ENCODE measurements around the gene PRDM15.

Gene PRDM15

DNA sequence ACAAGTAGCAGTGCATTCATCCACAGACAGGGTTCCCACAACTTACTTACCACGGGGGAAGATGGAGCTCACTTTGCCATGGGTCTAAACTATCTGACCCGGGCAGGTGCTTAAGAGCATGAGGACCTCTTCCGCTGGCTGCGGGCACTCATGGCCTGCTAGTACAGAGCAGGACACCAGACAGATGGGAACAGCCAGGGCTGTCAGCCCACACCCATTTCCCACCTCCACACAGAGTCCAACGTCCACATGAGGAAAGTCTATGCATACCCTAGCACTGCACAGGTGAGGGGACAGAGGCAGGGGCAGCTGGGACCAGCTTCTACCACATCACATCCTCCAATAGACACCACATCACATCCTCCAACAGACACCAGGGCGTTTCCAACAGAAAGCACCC lies 35.8 kb upstream of the PRDM15 start:
- H3K4me1 ChIP-seq = no peaks in the 10 kb centered on the region
- TF ChIP-seq, protein P1, sequence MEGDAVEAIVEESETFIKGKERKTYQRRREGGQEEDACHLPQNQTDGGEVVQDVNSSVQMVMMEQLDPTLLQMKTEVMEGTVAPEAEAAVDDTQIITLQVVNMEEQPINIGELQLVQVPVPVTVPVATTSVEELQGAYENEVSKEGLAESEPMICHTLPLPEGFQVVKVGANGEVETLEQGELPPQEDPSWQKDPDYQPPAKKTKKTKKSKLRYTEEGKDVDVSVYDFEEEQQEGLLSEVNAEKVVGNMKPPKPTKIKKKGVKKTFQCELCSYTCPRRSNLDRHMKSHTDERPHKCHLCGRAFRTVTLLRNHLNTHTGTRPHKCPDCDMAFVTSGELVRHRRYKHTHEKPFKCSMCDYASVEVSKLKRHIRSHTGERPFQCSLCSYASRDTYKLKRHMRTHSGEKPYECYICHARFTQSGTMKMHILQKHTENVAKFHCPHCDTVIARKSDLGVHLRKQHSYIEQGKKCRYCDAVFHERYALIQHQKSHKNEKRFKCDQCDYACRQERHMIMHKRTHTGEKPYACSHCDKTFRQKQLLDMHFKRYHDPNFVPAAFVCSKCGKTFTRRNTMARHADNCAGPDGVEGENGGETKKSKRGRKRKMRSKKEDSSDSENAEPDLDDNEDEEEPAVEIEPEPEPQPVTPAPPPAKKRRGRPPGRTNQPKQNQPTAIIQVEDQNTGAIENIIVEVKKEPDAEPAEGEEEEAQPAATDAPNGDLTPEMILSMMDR (IDR thresholded peaks at IDR 0.05) = no peak
- H3K36me3 ChIP-seq = peaks cover 65 to 97% (median 81%) of the 10 kb centered on the region in 3 donors
- no peak overlapping the region for H3K4me3 ChIP-seq
- H3K9me3 ChIP-seq = no peaks in the 10 kb centered on the region
- no peak overlapping the region for H3K27ac ChIP-seq
- H3K27me3 ChIP-seq = no peaks in the 10 kb centered on the region
- no peak for DNase-seq
- intact Hi-C loops (cut with DNase I; ENCODE audit: low total_unique reads) = no loop called here

GRCh38 chr21:41914358-41914757 lies 35.2 kb upstream of the PRDM15 start:
- Histone ChIP-seq H3K27ac (no peak overlapping the region), H3K4me3 (no peak overlapping the region), H3K9me3 (no peaks in the 10 kb centered on the region), H3K27me3 (no peaks in the 10 kb centered on the region), H3K4me1 (no peaks in the 10 kb centered on the region), H3K36me3 (peaks cover 66 to 97% (median 87%) of the 10 kb centered on the region in 3 donors)
- DNase-seq = no peak
- TF ChIP-seq, protein P1 (IDR thresholded peaks at IDR 0.05) = no peak
- intact Hi-C loops (cut with DNase I; ENCODE audit: low total_unique reads) = no loop called here

- Histone ChIP-seq H3K4me3 (no peak overlapping the region), H3K27ac (no peak overlapping the region), H3K27me3 (no peaks in the 10 kb centered on the region), H3K36me3 (peaks cover 70 to 96% (median 85%) of the 10 kb centered on the region in 3 donors), H3K9me3 (no peaks in the 10 kb centered on the region), H3K4me1 (no peaks in the 10 kb centered on the region)
- TF ChIP-seq, protein P1 (IDR thresholded peaks at IDR 0.05) = no peak
- DNase-seq = no peak
- intact Hi-C loops (cut with DNase I; ENCODE audit: low total_unique reads) = no loop called here
Measured at GRCh38 chr21:41913230-41913629, 34.1 kb upstream of the PRDM15 start.

- Histone ChIP-seq H3K4me3 (no peak overlapping the region), H3K27me3 (no peaks in the 10 kb centered on the region), H3K27ac (no peak overlapping the region), H3K36me3 (peaks cover 73 to 96% (median 80%) of the 10 kb centered on the region in 3 donors), H3K4me1 (no peaks in the 10 kb centered on the region), H3K9me3 (no peaks in the 10 kb centered on the region)
- no peak for DNase-seq
- TF ChIP-seq, protein P1 (IDR thresholded peaks at IDR 0.05) = no peak
- intact Hi-C loops (cut with DNase I; ENCODE audit: low total_unique reads) = no loop called here
Measured at GRCh38 chr21:41908829-41909228, 29.7 kb upstream of the PRDM15 start.

- intact Hi-C loops (cut with DNase I; ENCODE audit: low total_unique reads) = no loop called here
- TF ChIP-seq, protein P1 (IDR thresholded peaks at IDR 0.05) = no peak
Measured at GRCh38 chr21:41907496-41908258, 28.5 kb upstream of the PRDM15 start.

More at GRCh38 chr21:41907496-41908258, 28.5 kb upstream of the PRDM15 start:
- no peak for DNase-seq
- H3K4me1 ChIP-seq = no peaks in the 10 kb centered on the region
- H3K27me3 ChIP-seq = no peaks in the 10 kb centered on the region
- H3K4me3 ChIP-seq = no peak overlapping the region
- H3K36me3 ChIP-seq = peaks cover 71 to 96% (median 76%) of the 10 kb centered on the region in 3 donors
- no peak overlapping the region for H3K27ac ChIP-seq
- H3K9me3 ChIP-seq = no peaks in the 10 kb centered on the region

All from tibial artery (tissue), 4 donors.